ENCODE measurements around the gene CCDC167.
"Not testable (repeated sequence)": the region's sequence is repeated elsewhere in the genome, so short reads cannot be mapped to it uniquely, and the experiment has no call there.

Gene CCDC167

DNA sequence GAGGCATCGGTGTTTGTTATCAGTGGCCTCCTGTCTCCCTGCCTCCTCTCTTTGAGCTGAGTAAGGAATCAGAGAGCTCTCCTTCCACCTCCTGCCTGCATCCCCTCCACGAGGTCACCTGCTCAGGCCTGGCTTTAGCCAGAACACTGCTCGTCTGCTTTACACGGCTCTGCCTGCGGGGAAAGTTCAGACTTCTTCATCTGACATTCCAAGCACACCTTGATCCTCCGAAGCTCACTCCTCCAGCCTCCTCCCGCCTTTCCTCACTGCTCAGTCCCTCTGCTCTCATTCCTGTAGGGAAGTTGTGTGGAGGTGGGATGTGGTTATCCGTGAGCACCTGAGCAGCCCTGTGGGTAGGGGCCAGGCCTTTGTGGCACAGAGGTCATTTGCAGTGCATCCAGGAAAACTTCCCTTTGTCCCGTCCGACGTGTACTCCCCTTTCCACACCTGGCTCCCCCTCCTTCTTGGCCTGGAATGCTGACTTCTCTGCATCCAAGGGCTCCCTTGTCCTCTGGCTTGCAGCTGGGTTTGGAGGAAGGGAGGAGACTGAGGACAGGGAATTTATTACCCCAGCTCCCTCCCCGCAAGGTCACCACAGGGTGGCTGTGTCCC is 12.8 kb upstream of the CCDC167 start:
- FAIRE-seq (no peak), DNase-seq (ENCODE audit: insufficient read length, low spot score) (no peak)

DNA sequence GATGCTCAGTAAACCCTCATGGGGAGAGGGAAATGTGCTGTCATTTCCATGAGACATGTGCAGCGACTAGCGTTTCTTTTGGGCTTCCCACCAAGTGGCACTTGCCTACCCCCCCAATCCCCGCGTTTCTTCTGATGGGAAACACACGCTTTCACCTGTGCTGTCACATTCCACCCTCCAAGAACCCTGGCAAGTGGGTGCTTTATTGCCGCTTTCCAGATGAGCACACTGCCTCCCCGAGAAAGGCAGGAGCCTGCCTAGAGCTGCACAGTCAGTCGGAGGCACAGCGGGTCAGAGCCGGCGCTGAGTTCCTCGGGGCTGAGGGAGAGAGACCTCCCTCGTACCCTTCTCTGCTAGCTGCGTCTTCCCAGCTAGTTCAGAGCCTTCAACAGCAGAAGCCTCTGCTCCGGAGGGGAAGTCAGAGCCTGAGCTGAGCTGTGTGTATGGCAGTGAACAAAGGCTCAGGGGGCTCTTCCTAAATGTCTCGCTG is 12.3 kb upstream of the CCDC167 start:
- FAIRE-seq: no peak
- DNase-seq (ENCODE audit: insufficient read length, low spot score): no peak

DNA sequence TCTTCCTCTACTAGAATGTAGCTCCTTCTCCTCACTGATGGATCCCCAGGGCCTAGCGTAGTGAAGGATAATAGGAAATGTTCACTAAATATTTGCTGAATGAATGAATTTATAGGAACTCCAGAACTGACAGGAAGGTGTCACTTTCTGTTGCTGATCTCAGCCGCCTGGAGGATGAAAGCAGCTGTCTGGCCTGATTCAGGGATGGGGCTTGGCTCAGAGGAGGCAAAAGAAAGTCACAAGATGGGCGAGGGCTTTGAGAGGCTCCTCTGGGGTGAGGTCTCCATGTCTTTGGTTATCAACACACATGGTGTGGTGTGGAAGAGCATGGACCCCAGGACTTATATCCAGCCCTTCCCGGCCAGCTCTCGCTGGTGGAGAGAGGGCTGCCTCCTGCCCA is 11.5 kb upstream of the CCDC167 start:
- no peak for FAIRE-seq
- no peak for DNase-seq (ENCODE audit: insufficient read length, low spot score)

DNA sequence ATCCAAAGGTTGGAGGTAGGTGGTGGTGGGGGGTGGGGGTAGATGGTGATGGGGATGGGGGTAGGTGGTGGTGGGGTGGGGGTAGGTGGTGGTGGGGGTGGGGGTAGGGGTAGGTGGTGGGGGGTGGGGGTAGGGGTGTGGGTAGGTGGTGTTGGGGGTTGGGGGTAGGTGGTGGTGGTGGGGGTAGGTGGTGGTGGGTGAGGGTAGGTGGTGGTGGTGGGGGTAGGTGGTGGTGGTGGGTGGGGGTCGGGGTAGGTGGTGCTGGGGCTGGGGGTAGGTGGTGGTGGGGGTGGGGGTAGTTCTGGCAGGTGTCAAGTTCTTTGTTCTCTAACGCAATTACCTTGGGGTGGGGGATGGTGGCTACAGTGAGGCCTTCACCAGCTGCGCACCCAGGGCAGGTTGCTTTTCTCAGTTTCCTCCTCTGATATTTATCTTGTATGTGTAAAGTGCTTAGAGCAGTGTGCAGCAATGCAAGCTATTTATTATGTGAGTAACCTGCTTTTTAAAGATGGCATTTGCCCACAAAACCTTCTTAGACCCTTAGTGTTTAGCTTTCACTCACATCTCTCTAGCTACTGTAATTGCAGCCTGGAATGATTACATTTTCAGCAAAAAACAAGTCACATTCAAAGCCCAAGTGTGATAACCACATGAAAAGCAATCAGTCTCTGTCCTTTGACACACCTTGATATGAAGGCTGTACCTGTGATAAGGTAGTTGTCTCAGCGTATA is 8.2 kb upstream of the CCDC167 start:
- DNase-seq (ENCODE audit: insufficient read length, low spot score) (no peak), FAIRE-seq (peak; percentile 48)

DNA sequence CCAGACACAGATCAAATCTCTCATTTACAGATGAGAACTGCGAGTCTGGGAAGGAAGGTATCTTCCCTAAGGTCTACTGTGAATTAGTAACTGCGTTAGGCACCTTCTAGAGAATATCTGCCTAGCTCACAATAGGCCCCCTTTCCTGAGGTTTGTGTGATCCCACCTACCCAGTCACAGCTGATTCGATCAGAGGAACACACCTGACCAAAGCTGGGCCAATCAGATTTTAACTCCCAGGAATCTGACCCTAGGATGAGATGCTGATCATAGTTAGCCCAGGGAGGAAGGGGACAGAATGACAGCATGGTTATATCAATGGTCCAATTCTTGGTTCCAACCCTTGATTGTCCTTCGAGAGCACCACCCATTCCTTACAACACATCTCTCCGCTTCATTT is 7.4 kb upstream of the CCDC167 start:
- no peak for DNase-seq (ENCODE audit: insufficient read length, low spot score)
- FAIRE-seq: no peak

DNA sequence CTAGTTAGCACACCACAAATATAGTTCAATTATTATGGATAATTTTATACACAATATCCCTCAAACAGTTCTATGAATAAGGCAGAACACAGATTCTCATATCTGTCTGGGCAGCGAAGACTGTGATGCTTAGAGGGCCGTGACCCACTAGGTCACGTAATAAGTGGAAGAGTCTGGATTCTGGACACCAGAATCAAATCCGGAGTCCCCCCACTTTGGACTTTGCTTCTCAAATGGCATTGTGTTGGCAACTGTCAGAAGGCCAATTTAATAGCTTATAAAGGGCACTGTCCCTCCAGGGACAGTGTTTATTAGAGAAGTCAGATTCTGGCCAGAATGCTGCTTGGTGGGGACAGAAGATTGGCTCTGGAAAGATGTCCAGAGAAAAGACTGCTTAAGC is 6.8 kb upstream of the CCDC167 start:
- DNase-seq (ENCODE audit: insufficient read length, low spot score) (no peak), FAIRE-seq (no peak)

DNA sequence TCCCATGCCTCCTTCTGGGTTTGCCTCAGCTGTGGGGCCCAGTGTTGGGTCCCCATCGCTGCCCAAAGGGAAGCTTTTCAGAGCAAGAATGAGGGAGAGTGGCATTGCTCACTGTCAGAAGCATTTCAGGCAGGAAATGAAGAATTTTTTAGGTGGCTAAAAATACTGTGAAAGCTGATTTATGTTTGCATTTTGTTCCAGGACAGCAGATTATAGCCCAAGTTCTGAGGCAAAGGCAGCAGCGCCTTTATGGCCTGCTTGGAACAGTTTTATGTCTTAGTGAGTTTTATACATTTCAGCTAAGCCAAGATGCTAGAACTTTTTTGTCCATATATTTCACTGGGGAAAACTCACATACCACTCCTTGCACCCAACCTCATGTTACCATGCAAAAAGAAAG is 4.3 kb upstream of the CCDC167 start:
- DNase-seq (ENCODE audit: insufficient read length, low spot score) (no peak), FAIRE-seq (no peak)

DNA sequence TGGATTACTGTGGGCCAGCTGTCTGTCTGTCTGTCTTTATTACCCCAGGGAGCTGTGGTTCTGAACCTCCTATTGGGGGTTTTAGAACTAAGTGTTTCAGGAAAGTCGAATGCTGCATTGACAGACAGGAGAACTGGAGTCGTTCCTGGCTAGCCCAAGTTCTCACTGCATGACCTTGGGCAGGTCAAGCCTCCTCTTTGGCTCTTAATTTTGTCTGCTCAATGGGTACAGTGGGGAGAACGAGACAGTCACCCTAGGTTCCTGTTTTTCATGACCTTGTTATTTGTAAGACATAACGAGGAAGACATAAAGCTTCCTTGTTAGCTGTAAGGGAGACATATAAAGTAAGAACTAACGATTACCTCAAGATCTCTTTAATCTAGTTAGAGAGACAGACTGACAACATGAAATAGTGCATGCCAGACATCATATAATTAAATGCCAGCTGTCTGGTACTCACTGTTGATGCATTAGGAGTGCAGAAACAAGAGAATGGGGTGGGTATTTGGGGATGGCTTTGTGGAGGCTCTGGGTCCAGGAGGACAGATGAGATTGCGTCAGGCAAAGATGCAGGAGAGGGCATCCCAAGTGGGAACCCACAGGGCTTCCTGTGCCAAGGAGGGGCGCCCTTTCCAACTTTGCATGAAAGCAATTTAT is 3.7 kb upstream of the CCDC167 start:
- no peak for DNase-seq (ENCODE audit: insufficient read length, low spot score)
- FAIRE-seq: no peak

DNA sequence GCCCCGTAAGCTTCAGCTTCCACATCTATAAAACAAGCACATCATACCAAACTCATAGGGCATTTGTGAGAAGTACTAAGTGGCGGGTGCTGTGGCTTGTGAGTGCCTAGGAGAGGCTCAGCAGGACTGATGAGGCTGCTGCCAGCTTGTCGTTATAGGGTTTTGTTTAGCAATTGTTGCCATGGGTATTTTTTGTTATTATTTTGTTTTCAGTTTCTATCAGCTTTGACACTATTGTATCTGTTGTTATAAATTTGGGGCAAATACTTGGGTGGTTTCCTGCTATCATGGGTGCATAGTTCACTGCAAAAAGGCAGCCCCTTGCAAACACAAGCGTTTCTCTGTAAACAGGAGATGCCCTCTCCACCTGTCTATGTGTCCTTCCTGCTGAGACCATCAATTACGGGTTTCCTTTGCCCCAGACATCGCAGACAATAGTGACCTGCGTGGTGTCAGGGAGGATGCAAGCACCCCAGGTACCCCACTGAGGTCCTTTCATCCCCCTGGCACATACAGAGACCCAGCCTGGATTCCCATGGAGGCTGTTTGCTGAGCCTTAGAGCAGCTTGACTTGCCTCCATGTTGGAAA is 3.1 kb upstream of the CCDC167 start:
- FAIRE-seq: no peak
- DNase-seq (ENCODE audit: insufficient read length, low spot score): no peak

DNA sequence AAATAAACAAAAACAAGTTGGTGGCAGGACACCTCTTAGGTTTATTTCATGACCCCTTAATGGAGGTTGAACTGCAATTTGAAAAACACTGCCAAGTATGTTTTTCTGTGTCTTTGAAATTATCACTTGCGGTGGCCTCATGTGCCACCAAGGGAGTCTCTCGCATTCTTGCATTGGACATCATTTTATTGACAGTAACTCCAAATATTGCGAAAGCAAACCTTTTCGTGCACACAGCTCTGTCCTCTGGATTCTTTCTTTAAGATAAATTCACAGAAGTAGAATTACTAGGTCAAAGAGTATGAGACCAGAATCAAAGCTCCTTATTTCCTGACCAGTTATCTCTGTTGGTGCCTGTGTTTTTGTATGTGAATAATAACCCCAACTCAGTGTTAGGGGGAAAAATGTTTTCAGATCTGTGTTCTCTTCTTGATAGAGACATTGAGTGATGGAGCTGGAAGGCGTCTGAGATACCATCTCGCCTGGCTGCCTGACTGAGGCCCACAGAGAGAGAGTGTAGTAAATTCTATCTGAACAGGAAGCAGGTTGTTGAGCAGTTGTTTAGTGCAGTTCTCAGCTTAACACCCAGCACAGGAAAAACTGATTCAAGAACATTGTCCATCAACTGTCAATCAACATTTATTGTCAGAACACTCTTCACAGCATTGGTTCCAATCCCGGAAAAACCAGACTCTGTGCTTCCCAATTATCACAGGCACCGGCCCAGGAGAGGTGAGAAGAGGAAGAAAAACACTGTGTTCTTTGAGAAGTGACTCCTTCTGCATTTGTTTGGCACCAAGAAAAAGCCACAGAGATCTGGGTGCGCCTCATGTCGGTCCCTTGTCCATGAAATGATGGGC is 2.2 kb upstream of the CCDC167 start:
- no peak for DNase-seq (ENCODE audit: insufficient read length, low spot score)
- no peak for FAIRE-seq

DNA sequence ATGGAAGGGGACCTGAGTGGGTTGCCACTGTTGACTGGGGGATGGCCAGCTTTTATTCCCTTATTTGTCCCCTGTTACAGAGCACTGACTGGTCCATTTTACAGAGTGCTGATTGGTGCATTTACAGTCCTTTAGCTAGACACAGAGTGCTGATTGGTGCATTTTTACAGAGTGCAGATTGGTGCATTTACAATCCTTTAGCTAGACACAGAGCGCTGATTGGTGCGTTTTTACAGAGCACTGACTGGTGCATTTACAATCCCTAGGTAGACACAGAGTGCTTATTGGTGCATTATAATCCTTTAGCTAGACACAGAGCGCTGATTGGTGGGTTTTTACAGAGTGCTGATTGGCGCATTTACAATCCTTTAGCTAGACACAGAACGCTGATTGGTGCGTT is 1.2 kb upstream of the CCDC167 start:
- DNase-seq (ENCODE audit: insufficient read length, low spot score); FAIRE-seq: not testable (repeated sequence)

DNA sequence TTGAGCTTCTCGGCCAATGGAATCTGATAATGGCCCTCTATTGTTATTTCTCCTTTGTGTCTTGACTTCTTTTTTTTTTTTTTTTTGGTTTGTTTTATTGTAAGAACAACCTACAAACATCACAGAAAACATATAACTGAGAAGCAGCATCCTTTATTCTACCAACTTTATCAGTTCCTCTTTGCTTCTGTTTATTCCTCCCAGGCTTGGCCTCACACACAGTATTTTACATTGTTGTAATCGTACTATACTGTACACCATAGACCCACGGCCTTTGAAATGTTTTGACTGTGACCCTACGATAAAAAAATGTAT is 558 bp upstream of the CCDC167 start:
- no peak for FAIRE-seq
- no peak for DNase-seq (ENCODE audit: insufficient read length, low spot score)

DNA sequence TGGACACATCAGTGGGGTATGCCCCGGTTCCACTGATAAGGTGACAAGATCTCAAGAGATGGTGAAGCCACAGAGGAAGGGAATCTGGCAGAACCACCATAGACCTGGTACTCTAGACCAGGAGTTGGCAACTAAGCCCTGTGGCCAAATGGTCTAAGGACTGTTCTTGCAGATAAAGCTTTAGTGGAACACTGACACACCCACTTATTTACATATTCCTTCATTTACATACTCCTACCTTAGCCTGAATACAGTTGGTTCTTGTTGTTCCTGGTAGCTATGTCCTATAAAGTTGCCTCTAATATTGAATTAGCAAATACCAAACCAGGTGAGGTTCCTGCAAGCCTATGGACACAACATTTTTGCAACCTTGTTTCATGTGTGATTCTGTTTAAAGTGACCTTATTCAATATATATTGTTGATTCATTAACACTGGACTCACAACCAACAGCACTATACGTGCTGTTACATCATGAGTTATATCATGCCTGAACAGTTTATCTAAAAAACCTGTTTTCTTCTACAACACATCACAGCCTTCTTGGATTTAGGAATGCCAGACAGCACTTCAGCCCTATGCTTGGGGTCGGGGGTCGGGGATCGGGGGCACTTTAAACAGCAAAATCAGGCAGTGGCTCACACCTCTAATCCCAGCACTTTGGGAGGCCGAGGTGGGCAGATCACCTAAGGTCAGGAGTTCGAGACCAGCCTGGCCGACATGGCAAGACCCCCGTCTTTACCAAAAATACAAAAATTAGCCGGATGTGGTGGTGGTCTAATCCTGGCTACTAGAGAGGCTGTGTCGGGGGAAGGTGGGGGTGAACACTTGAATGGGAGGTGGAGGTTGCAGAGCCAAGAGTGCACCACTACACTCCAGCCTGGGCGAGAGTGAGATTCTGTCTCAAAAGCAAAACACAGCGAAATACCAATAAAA is 2.5 kb downstream of the CCDC167 start:
- FAIRE-seq: no peak
- DNase-seq (ENCODE audit: insufficient read length, low spot score): no peak

DNA sequence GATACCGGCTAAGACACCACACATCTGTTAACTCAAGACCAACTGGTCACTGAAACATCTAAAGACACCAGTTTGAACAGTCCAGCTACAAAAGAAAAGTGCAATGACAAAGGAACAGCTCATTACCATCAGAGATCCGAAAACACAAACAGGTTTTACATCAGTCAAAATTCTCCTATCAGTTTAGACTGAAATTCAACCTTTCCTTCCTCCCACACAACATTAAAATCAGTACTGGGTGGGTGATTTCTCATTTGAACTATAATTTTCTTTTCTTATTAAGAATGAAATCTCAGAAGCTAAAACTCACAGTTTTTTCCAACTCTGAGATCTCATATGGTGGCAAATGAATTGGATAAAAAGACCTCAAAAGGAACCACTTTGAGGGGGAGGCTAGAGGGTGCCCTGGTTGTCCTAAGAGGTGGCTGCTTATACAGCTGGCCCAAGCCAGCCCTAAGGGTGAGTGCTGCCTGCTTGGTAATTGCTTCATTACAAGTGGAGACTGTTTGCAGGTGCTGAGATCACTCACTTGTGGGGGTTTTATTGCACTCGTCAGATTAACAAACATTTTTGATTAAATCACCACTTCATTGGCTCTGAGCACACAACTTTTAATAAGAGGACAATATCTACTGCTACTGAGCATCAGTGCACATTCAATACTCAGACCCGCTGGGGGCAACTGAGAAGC is 4.3 kb downstream of the CCDC167 start:
- FAIRE-seq (no peak), DNase-seq (ENCODE audit: insufficient read length, low spot score) (no peak)

DNA sequence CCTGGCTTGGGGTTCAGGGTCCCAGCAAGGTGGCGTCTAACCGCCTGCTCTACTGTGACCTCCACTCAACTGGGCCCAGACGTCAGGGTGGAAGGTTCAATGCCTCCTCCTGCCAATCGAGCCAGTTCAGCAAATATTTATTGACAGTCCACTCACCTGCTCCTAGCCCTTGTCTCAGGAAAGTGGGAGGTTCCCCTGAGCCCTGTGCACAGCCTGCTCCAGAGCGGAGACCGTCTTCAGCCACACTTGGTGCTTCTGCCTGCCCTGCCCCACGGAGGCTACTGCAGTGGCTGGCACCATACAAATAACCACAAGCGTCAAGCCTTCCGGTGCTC is 6.1 kb downstream of the CCDC167 start:
- FAIRE-seq (no peak), DNase-seq (ENCODE audit: insufficient read length, low spot score) (no peak)

DNA sequence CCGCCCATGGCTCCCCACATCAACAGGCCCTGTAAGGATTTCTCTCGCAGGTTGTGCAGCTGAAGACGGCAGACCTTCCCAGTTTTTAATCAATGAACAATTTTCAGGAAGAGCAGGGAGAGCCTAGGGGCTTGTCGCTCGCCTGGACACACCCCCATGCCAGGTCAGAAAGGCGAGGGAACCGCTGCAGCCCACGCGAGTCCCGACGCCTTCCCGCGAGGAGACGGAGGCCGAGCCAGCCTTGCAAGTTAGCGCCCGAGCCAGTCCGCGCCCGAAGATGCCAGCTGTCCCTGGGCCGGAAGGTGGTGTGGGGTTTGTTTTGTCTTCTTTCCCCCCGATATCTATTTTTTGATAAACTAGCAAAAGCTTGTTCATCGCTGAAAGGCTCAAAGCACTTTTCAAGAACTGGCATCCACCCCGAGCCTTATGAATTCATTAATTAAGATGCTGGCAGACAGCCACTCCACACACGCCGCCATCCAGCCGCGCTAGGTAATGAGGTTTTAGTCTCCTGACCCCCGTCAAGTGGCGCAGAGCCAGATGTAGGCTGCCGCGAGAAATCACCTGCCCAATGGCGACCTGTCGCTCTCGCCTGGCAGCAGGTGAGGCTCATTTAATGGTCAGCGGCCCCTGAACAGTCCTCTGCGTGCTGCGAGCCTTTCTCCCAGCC is 6.6 kb downstream of the CCDC167 start:
- DNase-seq (ENCODE audit: insufficient read length, low spot score) (no peak), FAIRE-seq (no peak)

DNA sequence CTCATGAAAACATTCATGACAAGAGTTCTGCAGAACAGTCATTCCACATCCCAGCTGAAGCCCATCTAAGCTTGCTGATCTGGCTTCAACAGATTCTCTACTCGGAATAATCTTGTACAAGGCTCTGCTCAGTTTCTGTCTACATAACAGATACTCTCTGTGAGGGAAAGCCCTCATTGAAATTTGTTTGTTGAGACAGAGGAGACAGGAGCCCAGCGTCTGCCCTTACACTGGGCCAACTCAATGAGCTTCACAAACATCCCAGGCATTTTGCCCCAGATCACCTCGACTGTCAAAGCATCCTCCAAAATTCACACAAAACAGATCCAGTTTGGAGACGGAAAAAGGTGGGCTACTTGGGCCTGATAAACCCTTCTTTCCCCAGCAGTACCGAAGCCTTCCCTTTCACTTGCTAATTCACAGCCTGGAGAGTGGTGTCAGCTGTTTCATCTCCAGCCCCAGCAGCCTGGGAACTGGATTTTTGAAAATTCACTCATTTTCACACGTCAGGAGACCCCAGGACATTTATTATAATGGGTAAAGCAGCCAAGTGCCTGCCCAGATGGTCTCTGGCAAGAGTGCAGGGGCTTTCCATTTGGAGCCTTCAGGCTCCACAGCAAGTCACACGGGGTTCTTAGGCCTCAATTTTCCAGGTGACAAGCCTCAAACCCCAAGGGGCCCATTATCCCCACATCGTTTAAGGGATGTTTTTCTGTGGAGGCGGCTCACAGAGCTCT is 7.3 kb downstream of the CCDC167 start:
- FAIRE-seq (no peak), DNase-seq (ENCODE audit: insufficient read length, low spot score) (no peak)

DNA sequence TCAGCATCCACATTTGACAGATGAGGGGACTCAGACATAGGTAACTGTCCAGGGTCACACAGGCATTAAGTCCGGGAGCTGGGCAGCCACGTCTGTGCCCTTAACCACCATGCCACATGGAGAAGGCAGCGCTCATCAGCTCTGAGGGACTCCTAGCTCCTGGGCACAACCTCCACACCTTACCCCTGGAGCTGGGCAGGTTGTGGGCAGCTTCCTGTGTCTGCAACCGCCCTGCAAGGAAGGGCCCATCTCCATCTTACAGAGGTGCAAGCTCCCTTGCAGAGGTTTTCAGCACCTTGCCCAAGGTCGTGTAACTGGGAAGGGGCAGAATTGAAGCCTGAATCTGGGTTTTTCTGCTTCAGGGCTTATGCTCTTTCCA is 7.9 kb downstream of the CCDC167 start:
- FAIRE-seq: no peak
- no peak for DNase-seq (ENCODE audit: insufficient read length, low spot score)

All from HTR-8/SVneo (cell line).